H7 (cell line): ENCODE results near the gene MYOZ1. TPM values are rescaled to one million over a fixed set of nuclear protein-coding genes. Genes with fewer than 3 reads are reported as not detected.
A peak's percentile ranks its signal among the peaks of the same experiment; 100 is the strongest.

Experiments
- DNase-seq: peaks from one replicate; pipeline ENCODE4 v3.0.0; 2012
- H3K27me3 ChIP-seq: 2 replicates; pipeline ENCODE4 v1.6.0; 2011; ENCODE audit warnings: mild to moderate bottlenecking, low read length; ENCODE audit not compliant: control insufficient read depth, insufficient read depth
- H3K36me3 ChIP-seq: replicated peaks from 2 replicates; pipeline ENCODE4 v1.5.1; 2011; ENCODE audit warnings: low read length; ENCODE audit not compliant: control insufficient read depth, insufficient read depth
- H3K4me3 ChIP-seq: 2 replicates; pipeline ENCODE4 v1.5.1; 2011; ENCODE audit warnings: low read depth, mild to moderate bottlenecking, control low read depth, low read length, moderate library complexity; ENCODE audit not compliant: insufficient read depth
- total RNA-seq: library from RNA; depleted of rRNA; stranded (reverse); fragments of >200 nt; shearing (Covaris generic); gene quantifications from 2 replicates; pipeline ENCODE4 v1.2.3, GENCODE V29; 2014; rRNA removed

The MYOZ1 gene
- total RNA-seq, 1 experiment from 2014 or later = 2.0 TPM

DNA sequence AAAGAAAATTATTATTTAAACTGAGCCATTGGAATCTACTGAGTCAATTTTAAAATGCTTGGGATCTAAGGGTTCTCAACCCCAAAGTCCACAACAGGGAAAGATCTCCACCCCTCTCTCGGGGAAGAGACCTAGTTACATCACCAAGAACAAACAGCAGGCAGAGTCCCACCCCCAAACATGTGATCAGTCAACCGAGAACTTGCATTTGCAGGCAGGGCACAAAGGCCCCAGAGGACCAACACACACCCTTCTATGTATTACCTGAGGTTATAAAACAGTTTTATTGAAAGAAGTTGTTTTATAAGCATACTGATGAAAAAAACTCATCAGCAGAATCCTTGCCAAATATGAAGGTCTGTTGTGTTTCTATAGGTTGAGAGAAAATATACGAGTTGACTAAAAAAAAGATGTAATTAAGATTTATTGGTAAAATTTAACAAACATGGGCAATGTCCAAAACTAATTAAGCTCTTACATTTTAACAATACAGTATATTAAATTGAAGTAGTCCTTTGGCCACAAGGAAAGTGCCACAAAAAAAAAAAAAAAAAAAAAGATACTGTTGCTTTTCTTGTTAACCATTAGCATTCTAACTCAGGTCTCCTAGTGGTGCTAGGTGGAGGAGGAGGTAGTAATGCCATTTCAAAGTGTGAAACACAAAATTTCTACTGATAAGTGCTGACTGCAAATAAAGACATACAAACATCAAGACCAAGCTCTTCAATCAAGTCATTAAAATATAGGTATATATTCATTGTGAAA, 49.2 kb downstream of the MYOZ1 start:
- H3K27me3 ChIP-seq = no peaks in the 10 kb centered on the region
- no peak overlapping the region for H3K4me3 ChIP-seq
- H3K36me3 ChIP-seq = no peaks in the 10 kb centered on the region
- peak; percentile 80 for DNase-seq

- H3K4me3 ChIP-seq = no peak within 1 kb of the TSS
- DNase-seq = peak; percentile 75
- H3K36me3 ChIP-seq = no peaks in the 10 kb centered on the region
- no peaks in the 10 kb centered on the region for H3K27me3 ChIP-seq
Measured at GRCh38 chr10:73590881-73591799, 50.1 kb downstream of the MYOZ1 start, which contains the start of gene USP54. TSS of gene USP54 (minus strand) at chr10:73591342. CDS start at chr10:73575658, 15,684 bp downstream.

- H3K4me3 ChIP-seq = no peak overlapping the region
Measured at GRCh38 chr10:73589563-73590126, 51.6 kb downstream of the MYOZ1 start.

GRCh38 chr10:73588656-73589055, 52.6 kb downstream of the MYOZ1 start:
- H3K27me3 ChIP-seq = no peaks in the 10 kb centered on the region
- H3K36me3 ChIP-seq = no peaks in the 10 kb centered on the region
- H3K4me3 ChIP-seq = no peak overlapping the region
- no peak for DNase-seq

More at GRCh38 chr10:73589563-73590126, 51.6 kb downstream of the MYOZ1 start:
- Histone ChIP-seq H3K36me3 (no peaks in the 10 kb centered on the region), H3K27me3 (no peaks in the 10 kb centered on the region)
- peak; percentile 27 for DNase-seq

- H3K27me3 ChIP-seq = no peaks in the 10 kb centered on the region
- no peak for DNase-seq
- H3K4me3 ChIP-seq = no peak overlapping the region
- H3K36me3 ChIP-seq = no peaks in the 10 kb centered on the region
Measured at GRCh38 chr10:73586583-73586984, 54.7 kb downstream of the MYOZ1 start.

DNA sequence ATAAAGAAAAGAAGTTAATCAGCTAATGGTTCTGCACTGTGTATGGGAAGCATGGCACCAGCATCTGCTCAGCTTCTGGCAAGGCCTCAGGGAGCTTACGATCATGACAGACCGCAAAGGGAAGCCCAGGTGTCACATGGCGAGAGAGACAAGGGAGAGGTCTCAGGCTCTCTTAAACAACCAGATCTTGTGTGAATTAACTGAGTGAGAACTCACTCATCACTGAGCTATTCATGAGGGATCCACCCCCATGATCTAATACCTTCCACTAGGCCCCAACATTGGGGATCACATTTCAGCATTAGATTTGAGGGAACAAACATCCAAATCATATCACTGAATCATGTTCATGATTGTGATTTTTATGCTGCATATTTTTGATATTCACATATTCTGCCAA, 55.9 kb downstream of the MYOZ1 start:
- no peak overlapping the region for H3K4me3 ChIP-seq
- DNase-seq = no peak
- no peaks in the 10 kb centered on the region for H3K27me3 ChIP-seq
- H3K36me3 ChIP-seq = no peaks in the 10 kb centered on the region

GRCh38 chr10:73584737-73585136, 56.5 kb downstream of the MYOZ1 start:
- Histone ChIP-seq H3K36me3 (no peaks in the 10 kb centered on the region), H3K4me3 (no peak overlapping the region), H3K27me3 (no peaks in the 10 kb centered on the region)
- DNase-seq = no peak

GRCh38 chr10:73581918-73582317, 59.4 kb downstream of the MYOZ1 start:
- DNase-seq = no peak

More at GRCh38 chr10:73581918-73582317, 59.4 kb downstream of the MYOZ1 start:
- Histone ChIP-seq H3K27me3 (no peaks in the 10 kb centered on the region), H3K36me3 (no peaks in the 10 kb centered on the region), H3K4me3 (no peak overlapping the region)

Other genes with a start within 250 kb of the MYOZ1 start
- 94.1 and 97.7 TPM in 2 replicates for gene ANXA7, start 227.4 kb downstream of the MYOZ1 start, total RNA-seq
- gene MSS51, start 207.9 kb downstream of the MYOZ1 start, total RNA-seq = 1.7 and 2.2 TPM in 2 replicates
- gene PPP3CB, start 145.4 kb downstream of the MYOZ1 start, total RNA-seq = 11.7 and 13.3 TPM in 2 replicates
- 25.0 and 28.4 TPM in 2 replicates for gene USP54, start 50.1 kb downstream of the MYOZ1 start, total RNA-seq
- 0.11 TPM in 1 of 2 replicates, not detected in the other for gene SYNPO2L, start 14.6 kb upstream of the MYOZ1 start, total RNA-seq
- gene AGAP5, start 56.6 kb upstream of the MYOZ1 start, total RNA-seq = 4.4 and 6.0 TPM in 2 replicates
- 76.2 and 84.2 TPM in 2 replicates for gene SEC24C, start 102.9 kb upstream of the MYOZ1 start, total RNA-seq
- 82.7 and 91.4 TPM in 2 replicates for gene CHCHD1, start 140.6 kb upstream of the MYOZ1 start, total RNA-seq
- gene ZSWIM8, start 144.1 kb upstream of the MYOZ1 start, total RNA-seq = 21.8 and 59.8 TPM in 2 replicates
- gene NDST2, start 170.1 kb upstream of the MYOZ1 start, total RNA-seq = 26.0 and 31.6 TPM in 2 replicates
- 26.6 and 35.9 TPM in 2 replicates for gene CAMK2G, start 233.1 kb upstream of the MYOZ1 start, total RNA-seq